Measurements from ENCODE around the gene SLAMF1.
"Not testable (repeated sequence)": the region's sequence is repeated elsewhere in the genome, so short reads cannot be mapped to it uniquely, and the experiment has no call there.

SLAMF1 gene, protein sequence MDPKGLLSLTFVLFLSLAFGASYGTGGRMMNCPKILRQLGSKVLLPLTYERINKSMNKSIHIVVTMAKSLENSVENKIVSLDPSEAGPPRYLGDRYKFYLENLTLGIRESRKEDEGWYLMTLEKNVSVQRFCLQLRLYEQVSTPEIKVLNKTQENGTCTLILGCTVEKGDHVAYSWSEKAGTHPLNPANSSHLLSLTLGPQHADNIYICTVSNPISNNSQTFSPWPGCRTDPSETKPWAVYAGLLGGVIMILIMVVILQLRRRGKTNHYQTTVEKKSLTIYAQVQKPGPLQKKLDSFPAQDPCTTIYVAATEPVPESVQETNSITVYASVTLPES

DNA sequence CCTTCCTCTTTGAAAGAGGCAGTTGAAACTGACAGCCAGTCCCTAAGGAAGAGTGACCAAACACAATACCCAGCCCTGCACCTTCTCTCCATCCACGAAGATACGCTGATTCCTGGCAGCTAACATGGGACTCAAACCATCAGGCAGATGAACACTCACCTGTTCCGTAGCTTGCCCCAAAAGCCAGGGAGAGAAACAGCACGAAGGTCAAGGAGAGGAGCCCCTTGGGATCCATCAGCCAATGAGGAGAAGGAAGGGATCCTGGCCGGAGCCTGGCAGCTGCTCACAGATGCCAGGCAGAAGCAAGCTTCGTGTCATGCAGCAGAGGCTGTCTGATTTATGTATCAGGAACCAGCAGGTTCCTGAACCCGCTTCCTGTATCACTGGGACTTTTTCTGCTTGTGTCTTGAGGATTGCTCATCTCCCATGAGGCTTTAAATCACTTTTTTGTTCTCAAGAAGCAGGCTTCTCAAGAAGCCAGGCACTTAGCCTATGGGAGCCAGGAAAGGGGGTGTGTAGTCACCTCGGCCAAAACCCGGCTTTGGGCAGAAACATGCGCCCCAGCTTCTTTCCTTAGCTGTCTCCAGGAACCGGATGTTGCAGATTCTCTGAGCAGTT is at the start of gene SLAMF1:
TSS of gene SLAMF1 (minus strand) at position 334 of the 618 bp plus-strand sequence. CDS start at position 235, 99 bp downstream.
- DNase-seq (ENCODE audit: low spot score): no peak

DNA sequence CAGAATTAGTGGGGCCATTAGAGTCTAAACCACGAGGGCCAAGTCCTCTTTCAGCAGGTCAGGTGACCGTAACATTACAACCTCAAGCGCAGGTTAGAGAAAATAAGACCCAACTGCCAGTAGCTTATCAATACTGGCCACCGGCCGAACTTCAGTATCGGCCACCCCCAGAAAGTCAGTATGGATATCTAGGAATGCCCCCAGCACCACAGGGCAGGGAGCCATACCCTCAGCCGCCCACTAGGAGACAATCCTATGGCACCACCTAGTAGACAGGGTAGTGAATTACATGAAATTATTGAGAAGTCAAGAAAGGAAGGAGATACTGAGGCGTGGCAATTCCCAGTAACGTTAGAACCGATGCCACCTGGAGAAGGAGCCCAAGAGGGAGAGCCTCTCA is 45.5 kb upstream of the SLAMF1 start:
- DNase-seq (ENCODE audit: low spot score): not testable (repeated sequence)

DNA sequence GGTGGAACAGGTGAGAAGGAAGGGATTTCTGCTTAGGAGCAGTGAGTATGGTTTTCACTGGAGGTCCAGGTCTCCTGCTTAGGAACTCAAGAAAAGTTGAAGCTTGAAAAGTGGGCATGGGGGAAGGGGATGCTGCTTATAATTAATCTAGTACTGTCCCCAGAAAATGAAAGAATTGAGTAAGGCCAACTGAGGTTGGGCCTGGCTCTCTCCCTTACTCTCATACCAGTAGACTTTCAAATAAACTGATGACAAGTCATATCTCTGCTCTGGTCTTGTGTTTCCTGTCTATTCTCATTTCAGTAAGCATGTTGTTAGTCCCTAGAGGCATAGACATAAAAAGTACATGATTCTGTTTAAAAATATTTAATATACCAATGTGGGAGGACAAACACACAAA is 38.4 kb upstream of the SLAMF1 start:
- no peak for DNase-seq (ENCODE audit: low spot score)

DNA sequence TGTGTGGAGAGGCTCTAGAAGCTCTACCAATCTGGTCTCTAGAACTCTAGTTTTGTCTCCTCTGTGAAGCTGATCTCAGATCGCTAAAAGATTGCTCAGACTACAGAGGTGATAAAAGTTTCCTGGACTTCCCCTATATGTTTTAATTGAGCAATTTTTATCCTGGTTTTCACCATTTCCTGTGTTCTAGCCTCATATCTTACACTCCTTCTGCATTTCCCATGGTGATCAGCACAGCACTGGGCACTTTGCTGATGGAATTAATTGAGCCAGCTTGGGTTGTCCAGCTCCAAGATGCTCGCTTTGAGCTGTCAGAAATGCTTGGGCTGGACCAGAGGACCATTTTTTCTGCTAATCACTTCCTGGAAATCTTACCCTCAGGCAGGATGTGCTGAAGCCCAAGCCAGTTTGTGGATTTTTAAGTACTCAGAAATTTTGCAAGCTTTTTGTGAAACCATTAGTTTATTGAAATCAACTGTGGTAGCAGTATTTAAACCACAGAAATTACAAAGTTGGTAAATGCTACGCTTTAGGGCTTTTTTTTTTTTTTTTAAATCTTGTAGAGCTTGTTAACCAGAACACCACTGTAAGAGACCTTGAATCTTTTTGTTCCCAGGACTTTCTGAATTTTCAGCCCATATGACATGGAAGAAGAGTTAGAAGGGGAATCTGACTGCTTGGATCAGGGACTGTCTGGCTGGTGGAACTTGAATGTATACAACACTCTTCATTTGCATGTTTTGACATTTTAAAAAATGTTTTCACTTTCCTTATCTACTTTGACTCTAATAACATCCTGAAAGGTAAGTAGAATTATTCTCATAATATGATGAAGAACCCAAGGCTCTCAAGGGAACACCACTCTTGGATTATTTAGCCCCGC is 36.4 kb upstream of the SLAMF1 start:
- no peak for DNase-seq (ENCODE audit: low spot score)

DNA sequence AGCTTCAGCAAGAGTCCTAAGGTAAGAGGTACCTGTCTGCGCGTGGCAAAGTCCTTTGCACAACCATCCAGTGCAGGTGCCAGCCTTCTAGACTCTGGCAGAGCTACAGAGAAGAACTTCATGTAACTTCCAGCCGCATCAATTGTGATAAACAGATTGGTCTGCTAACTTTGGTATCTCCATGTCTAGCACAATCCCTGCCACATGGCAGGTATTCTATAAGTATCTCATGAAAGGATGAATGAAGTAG is 35.0 kb upstream of the SLAMF1 start:
- DNase-seq (ENCODE audit: low spot score): no peak

DNA sequence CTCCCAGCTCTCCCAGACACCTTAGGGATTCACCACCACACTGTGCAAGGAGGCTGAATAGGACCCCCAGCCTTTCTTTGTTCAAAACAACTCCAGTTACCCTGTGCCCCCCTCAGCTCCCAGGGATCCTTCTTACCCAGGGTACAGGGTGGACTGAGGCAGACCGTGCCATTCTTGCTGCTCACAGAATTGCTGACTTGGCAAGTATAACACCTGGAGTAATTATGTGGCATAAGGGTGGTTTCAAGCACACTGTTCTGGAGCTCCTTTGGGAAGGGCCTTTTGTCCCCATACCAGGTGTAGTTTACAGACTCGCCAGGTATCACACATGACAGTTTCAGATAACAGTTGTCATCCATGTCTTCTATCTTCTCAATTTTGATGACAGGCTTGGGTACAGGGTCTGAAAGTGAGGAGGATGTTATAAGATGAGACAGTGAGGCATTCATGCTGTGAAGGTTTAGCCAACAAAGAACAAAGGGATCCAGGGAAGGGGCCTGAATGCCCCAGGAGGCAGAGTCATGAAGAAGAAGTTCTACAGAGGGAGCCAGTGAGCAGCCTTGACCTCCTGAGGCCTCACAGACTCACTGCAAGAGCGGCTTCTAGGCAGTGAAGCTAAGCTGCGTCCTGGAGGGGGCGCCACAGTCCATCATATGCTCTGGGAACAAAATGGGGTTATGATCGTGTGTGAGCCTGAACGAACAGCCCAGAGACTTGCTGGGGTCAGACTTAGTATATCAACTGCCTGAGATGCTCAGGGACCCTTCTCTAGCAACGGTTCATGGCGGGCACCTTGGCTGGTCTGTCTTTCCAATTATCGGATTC is 34.4 kb upstream of the SLAMF1 start:
- DNase-seq (ENCODE audit: low spot score): peak; percentile 75

DNA sequence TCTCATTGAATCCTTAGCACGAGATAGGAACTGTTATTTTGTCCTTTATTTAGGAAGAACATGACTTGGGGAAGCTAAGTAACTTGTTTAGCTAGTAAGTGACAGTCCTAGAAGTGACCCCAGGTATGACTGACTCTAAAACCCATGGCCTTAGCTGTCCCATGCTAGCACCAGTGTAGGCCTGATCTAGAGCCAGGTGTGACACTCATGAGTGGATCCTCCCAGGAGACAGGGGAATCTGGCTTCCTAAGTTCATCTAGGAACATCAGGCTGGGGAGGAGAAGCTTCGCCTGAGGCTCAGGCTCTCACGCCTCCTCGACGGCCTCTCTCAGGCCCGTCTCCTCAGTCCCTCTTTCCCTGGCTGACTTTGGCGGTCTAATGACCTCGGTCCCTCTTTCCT is 33.6 kb upstream of the SLAMF1 start:
- no peak for DNase-seq (ENCODE audit: low spot score)

DNA sequence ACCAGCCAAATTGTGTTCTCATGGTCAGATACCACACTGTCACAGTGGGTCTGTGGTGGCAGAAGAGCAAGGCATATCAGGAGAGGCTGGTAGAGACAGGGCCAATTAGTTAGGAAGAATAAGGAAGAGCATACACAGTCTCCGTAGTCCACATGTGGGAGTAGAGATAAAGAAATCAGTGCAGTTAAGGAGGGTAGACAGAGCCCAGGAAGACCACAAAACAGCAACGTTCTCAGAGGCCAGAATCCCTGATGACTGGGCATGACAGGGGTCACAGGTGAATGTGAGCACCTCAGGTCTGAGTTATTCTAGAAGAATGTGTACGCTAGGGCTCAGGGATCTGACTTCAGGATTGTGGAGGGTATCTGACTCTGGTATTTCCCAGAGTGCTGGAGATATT is 33.0 kb upstream of the SLAMF1 start:
- no peak for DNase-seq (ENCODE audit: low spot score)

DNA sequence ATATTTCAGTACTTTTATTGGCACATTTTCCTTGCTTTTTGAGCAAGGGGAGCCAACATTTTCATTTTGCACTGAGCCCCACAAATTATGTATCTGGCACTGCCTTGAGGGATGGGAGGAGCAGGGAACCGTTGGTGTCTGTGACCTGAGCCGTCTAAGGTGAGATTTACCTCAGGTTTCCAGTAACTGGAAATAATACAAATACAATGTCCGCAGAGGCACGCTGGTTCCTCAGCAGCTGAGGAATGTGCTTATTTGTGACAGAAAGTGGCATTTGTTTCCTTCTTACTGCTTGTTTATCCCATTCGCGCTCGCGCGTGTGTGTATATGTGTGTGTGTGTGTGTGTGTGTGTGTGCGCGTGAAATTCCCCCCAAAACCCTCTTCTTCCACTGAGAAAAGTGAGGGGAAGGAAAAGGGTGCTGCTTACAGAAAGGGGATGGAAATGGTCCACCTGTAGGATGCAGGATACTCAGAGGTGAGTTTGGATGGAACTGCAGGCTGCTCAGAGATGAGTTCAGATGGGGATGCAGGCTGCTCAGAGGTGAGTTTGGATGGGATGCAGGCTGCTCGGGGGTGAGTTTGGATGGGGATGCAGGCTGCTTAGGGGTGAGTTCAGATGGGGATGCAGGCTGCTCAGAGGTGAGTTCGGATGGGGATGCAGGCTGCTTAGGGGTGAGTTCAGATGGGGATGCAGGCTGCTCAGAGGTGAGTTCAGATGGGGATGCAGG is 30.2 kb upstream of the SLAMF1 start:
- no peak for DNase-seq (ENCODE audit: low spot score)

DNA sequence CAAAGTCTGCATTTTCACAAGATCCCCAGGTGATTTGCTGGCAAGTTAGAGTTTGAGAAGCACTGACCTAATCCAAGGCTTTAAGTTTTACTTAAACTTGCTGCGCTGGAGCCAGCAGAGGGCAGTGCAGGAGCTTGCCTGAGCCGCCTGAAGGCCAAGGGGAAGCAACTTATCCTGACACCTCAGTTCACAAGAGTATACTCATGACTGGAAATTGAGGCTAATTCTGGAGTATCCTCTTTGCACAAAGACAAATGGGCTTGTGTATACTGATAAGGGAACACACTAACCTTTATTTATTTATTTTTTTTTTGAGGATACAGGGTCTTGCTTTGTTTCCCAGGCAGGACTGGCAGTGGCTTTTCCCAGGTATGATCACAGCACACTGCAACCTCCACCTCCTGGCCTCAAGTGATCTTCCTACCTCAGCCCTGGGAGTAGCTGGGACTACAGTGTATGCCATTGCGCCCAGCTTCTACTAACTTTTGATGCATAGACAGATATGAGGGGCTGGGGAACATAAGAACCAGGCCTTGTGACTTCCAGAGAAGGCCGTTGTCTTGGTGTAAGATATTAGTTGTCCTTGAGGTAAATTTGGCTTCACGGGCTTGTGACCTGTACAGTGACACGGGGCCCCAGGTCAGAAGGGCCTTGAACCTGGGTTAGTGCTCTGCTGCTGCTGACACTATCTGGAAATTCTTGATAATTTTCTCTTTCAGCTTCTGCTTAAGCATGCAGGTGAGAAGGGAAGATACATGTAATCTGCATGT is 29.0 kb upstream of the SLAMF1 start:
- peak; percentile 58 for DNase-seq (ENCODE audit: low spot score)

DNA sequence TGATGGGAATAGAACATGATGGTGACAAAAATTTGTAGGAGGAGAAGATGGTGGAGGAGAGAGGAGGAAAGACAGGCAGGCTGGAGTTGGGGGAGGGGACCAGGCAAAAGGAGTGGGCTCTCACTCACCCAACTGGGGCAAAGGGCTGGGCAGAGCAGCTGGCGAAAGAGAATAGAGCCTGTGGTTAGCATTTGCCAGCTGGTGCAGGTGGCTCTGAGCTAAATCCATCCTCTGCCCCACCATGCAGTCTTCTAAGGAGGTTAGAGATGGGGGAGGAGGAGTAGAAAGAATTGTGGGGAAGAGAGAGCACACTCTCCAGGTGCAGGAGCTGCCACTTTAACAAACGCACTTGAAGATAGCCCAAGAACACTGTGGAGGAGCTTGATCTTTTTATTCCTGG is 27.6 kb upstream of the SLAMF1 start:
- peak; percentile 41 for DNase-seq (ENCODE audit: low spot score)

DNA sequence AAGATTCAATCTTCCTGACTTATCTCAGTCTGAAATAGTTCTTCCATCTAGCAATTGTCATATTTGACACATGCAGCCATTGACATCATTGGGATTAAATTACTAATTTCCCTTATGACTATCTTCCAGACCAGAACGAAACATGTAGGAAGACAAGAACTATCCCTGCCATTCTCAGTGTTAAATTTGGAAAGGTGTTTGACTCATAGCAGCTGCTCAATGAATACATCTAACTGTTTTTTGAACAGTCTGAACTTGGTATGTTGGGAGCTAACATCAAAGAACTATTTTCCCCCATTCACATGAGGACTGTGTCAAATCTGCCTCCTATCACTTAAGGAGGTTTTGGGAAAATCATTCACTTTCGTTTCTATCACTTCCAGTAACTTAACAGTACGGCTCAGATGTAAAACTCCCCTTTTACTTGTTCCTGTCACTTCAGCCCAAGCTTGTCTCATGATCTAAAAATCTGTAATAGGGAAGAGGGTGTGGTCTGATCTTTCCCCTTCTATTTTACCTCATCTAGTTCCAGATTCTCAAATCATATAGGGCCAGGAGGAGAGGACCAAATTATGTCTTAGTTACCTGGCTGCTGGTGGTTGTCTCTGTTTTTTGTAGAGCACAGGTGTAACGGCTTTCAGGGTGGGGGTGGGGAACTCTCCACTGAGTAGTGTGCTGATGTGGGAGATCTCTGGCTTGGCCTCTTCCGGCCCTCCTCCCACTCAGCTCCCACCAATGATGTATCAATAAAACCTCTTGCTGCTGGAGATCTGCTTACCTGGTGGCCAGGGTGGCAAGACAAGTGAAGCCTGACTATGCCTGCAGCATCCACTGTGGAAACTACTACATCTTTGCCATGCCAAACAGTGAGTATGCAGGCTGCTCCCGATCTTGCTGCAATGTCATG is 26.2 kb upstream of the SLAMF1 start:
- no peak for DNase-seq (ENCODE audit: low spot score)

DNA sequence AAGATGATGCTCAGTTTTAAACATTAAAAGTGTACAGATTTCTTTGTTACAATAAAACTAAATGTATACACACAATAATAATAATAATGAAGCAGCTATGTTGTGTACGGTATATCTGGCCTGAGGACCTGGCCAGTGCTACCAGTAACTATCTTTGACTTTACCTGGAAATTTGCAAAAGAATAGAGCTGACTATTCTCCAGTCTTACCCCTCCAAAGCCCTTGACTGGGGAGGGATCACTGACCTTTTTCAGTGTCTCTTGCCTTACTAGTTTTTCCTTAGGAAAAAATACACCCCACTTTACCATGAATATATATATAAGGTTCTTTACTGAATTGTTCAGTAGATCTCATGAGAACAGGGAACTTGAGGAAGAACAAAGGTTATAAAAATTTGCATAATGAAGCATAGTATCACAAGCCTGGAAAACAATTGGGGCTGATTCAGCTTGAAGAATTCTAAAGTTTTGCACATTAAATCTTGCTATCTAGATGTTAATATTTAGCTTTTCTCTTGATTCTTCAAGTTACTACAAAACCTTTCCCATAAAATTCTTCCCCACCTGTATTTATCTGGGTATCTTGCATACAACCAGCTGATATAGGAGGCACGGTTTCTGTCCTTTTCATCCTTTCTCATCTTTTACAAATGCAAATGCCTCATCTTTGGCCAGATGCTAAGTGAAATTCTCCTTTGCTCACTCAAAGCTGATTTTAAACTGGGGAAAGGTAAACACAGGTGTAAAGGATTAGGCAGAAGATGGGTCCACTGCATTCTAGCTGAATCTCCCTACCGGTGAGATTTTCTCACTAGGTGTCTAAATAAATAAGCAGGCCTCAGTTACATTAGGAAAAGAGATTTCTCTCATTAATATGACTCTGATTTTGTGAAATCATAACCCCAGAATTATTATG is 25.0 kb upstream of the SLAMF1 start:
- no peak for DNase-seq (ENCODE audit: low spot score)

DNA sequence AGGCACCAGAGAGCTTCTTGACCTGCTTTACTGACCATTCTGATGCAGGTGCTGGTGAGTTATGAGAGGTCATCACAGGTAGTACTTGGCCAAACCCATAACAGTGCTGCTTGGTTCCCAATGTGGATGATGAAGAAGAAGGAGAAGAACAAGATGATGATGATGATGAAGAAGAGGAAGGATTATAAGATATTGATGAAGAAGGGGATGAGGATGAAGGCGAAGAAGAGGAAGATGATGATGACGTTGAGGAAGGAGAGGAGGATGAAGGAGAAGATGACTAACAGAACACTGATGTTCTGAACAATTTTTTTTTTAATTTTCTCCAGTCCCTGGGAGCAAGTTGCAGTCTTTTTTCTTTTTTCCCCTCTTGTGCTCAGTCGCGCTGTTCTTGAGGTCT is 23.9 kb upstream of the SLAMF1 start:
- DNase-seq (ENCODE audit: low spot score): no peak

DNA sequence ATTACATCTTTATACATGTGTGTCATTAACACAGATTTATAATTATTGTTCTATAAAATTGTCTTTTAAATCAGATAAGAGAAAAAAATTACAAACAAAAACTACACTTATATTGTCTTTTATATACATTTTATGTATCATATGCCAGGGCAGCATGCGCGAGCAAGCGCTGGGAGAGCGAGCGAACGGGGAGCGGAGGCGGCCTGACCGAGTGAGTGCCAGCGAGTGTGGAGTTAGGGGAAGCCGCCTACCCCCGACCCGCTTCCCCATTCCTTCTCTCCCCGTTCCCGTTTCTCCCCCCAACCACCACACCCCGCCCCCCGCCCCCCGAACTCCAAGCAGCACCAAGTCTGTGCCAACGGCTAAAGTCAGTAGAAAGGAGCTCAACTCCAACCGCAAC is 23.0 kb upstream of the SLAMF1 start:
- no peak for DNase-seq (ENCODE audit: low spot score)

DNA sequence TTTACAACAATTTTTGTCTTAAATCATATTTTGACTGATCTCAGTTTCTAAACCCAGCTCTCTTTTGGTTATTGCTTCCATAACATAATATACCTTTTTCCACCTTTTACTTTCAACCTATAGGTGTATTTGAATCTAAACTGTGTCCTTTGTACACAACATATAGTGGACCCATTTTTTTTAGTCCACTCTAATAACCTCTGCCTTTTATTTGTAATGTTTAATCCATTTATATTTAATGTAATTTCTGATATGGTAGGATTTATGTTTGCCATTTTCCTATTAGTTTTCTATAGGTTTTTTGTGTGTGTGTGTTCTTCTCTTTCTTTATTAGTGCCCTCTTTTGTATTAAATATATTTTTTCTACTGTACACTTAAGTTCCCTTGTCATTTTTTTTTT is 22.4 kb upstream of the SLAMF1 start:
- DNase-seq (ENCODE audit: low spot score): no peak

DNA sequence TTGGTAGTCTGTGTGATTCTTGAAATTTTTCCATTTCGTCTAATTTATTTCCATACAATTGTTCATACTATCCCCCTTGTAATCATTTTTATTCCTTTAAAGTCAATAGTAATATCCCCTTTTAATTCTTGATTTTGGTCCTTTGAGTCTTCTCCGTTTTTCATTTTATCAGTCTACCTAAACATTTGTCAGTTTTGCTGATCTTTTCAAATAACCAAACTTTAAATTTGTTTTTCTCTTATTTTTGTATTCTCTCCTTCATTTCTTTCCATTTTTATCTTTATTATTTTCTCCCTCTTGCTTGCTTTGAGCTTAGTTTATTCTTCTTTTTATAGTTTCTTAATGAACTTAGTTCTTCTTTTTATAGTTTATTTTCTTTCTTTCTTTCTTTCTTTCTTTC is 21.1 kb upstream of the SLAMF1 start:
- DNase-seq (ENCODE audit: low spot score): no peak

DNA sequence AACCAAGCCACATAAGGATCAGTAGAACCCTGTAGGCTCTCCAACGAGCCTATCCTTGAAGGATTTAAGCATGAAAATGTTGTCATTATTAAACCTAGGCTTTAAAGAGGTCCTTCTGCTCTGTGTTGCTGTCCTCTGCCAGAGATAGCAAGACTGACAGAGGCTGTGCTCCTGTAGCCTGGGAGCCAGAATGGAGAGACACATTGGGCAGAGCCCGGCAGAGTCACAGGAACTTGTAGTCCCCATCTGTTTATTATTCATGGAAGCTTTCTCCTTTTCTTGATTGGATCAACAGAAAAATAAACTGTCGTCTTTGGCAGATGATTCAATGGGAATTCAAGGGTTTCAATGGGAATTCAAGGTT is 19.2 kb upstream of the SLAMF1 start:
- no peak for DNase-seq (ENCODE audit: low spot score)

All from germinal center (tissue), 1 donor.